Measurements from ENCODE around the gene SDHAF2.
A peak's percentile ranks its signal among the peaks of the same experiment; 100 is the strongest.

GRCh38 chr11:61482513-61482912 is 52.6 kb downstream of the SDHAF2 start:
- TF ChIP-seq RFX5 (IDR thresholded peaks at IDR 0.05; ENCODE audit: low read length) (no peak), MXI1 (IDR thresholded peaks at IDR 0.05; ENCODE audit: low read depth, low read length) (no peak), JUND (IDR thresholded peaks at IDR 0.05) (no peak), ELF1 (IDR thresholded peaks at IDR 0.05) (no peak), EZH2phosphoT487 (IDR thresholded peaks at IDR 0.05; ENCODE audit: borderline replicate concordance, low read depth) (no peak), RAD21 (IDR thresholded peaks at IDR 0.05; ENCODE audit: low read length) (no peak), EP300 (IDR thresholded peaks at IDR 0.05; ENCODE audit: borderline replicate concordance in 1 of 2, low read depth in 1 of 2, low read length in 1 of 2) (no peak)
- TF ChIP-seq, protein P1, sequence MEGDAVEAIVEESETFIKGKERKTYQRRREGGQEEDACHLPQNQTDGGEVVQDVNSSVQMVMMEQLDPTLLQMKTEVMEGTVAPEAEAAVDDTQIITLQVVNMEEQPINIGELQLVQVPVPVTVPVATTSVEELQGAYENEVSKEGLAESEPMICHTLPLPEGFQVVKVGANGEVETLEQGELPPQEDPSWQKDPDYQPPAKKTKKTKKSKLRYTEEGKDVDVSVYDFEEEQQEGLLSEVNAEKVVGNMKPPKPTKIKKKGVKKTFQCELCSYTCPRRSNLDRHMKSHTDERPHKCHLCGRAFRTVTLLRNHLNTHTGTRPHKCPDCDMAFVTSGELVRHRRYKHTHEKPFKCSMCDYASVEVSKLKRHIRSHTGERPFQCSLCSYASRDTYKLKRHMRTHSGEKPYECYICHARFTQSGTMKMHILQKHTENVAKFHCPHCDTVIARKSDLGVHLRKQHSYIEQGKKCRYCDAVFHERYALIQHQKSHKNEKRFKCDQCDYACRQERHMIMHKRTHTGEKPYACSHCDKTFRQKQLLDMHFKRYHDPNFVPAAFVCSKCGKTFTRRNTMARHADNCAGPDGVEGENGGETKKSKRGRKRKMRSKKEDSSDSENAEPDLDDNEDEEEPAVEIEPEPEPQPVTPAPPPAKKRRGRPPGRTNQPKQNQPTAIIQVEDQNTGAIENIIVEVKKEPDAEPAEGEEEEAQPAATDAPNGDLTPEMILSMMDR (IDR thresholded peaks at IDR 0.05): peak; percentile 48
- TF ChIP-seq, protein P2, sequence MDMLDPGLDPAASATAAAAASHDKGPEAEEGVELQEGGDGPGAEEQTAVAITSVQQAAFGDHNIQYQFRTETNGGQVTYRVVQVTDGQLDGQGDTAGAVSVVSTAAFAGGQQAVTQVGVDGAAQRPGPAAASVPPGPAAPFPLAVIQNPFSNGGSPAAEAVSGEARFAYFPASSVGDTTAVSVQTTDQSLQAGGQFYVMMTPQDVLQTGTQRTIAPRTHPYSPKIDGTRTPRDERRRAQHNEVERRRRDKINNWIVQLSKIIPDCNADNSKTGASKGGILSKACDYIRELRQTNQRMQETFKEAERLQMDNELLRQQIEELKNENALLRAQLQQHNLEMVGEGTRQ (IDR thresholded peaks at IDR 0.05; ENCODE audit: borderline replicate concordance, low read depth, low read length): no peak
- TF ChIP-seq, protein P3, sequence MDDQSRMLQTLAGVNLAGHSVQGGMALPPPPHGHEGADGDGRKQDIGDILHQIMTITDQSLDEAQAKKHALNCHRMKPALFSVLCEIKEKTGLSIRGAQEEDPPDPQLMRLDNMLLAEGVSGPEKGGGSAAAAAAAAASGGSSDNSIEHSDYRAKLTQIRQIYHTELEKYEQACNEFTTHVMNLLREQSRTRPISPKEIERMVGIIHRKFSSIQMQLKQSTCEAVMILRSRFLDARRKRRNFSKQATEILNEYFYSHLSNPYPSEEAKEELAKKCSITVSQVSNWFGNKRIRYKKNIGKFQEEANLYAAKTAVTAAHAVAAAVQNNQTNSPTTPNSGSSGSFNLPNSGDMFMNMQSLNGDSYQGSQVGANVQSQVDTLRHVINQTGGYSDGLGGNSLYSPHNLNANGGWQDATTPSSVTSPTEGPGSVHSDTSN (IDR thresholded peaks at IDR 0.05): no peak
